Measurements from ENCODE around the gene OPTC. TPM values are rescaled to one million over a fixed set of nuclear protein-coding genes. Genes with fewer than 3 reads are reported as not detected.

The OPTC gene
- total and polyA plus RNA-seq, 3 donors from 2014 or later = 0.55 to 1.1 (median 0.87) TPM

GRCh38 chr1:203499643-203500278 lies 5.8 kb downstream of the OPTC start:
- intact Hi-C loops (cut with DNase I; ENCODE audit: low total_unique reads) = loop anchor here (5.0 to 10.0 kb wide), 2 partner anchors 135 to 203 kb away; no protein-coding TSS in a partner anchor

GRCh38 chr1:203500279-203500678 lies 6.3 kb downstream of the OPTC start:
- H3K27ac ChIP-seq = no peak overlapping the region
- 87 to 94% methylated on average over 1 of the region's 1 CpG for WGBS, 2 donors
- no peak overlapping the region for H3K4me3 ChIP-seq
- no peak for DNase-seq
- H3K27me3 ChIP-seq = no peaks in the 10 kb centered on the region
- no peaks in the 10 kb centered on the region for H3K36me3 ChIP-seq (ENCODE audit: low read depth, missing control alignments)
- peaks cover 2% of the 10 kb centered on the region for H3K4me1 ChIP-seq
- H3K9me3 ChIP-seq = no peaks in the 10 kb centered on the region
- TF ChIP-seq POLR2A (IDR thresholded peaks at IDR 0.05) = no peak
- TF ChIP-seq, protein P1, sequence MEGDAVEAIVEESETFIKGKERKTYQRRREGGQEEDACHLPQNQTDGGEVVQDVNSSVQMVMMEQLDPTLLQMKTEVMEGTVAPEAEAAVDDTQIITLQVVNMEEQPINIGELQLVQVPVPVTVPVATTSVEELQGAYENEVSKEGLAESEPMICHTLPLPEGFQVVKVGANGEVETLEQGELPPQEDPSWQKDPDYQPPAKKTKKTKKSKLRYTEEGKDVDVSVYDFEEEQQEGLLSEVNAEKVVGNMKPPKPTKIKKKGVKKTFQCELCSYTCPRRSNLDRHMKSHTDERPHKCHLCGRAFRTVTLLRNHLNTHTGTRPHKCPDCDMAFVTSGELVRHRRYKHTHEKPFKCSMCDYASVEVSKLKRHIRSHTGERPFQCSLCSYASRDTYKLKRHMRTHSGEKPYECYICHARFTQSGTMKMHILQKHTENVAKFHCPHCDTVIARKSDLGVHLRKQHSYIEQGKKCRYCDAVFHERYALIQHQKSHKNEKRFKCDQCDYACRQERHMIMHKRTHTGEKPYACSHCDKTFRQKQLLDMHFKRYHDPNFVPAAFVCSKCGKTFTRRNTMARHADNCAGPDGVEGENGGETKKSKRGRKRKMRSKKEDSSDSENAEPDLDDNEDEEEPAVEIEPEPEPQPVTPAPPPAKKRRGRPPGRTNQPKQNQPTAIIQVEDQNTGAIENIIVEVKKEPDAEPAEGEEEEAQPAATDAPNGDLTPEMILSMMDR (IDR thresholded peaks at IDR 0.05) = no peak
- intact Hi-C loops (cut with DNase I; ENCODE audit: low total_unique reads) = loop anchor here (5.0 to 10.0 kb wide), 2 partner anchors 135 to 202 kb away; no protein-coding TSS in a partner anchor

More at GRCh38 chr1:203499643-203500278, 5.8 kb downstream of the OPTC start:
- H3K36me3 ChIP-seq (ENCODE audit: low read depth, missing control alignments) = no peaks in the 10 kb centered on the region
- peaks cover 2% of the 10 kb centered on the region for H3K4me1 ChIP-seq
- WGBS, 2 donors = 87 to 97% methylated on average over 7 of the region's 7 CpGs
- no peaks in the 10 kb centered on the region for H3K9me3 ChIP-seq
- no peak for DNase-seq
- TF ChIP-seq POLR2A (IDR thresholded peaks at IDR 0.05) = no peak
- TF ChIP-seq, protein P1 (IDR thresholded peaks at IDR 0.05) = no peak
- no peak overlapping the region for H3K27ac ChIP-seq
- no peak overlapping the region for H3K4me3 ChIP-seq
- no peaks in the 10 kb centered on the region for H3K27me3 ChIP-seq

GRCh38 chr1:203503836-203504235 lies 9.9 kb downstream of the OPTC start:
- no peak overlapping the region for H3K27ac ChIP-seq
- no peaks in the 10 kb centered on the region for H3K27me3 ChIP-seq
- TF ChIP-seq POLR2A (IDR thresholded peaks at IDR 0.05) = no peak
- TF ChIP-seq, protein P1 (IDR thresholded peaks at IDR 0.05) = no peak
- intact Hi-C loops (cut with DNase I; ENCODE audit: low total_unique reads) = loop anchor here (5.0 to 10.0 kb wide), 2 partner anchors 131 to 198 kb away; no protein-coding TSS in a partner anchor
- H3K9me3 ChIP-seq = no peaks in the 10 kb centered on the region
- peaks cover 21% of the 10 kb centered on the region for H3K4me1 ChIP-seq
- no peaks in the 10 kb centered on the region for H3K36me3 ChIP-seq (ENCODE audit: low read depth, missing control alignments)
- no peak overlapping the region for H3K4me3 ChIP-seq
- WGBS, 2 donors = 78% methylated on average over 3 of the region's 3 CpGs
- DNase-seq = no peak

DNA sequence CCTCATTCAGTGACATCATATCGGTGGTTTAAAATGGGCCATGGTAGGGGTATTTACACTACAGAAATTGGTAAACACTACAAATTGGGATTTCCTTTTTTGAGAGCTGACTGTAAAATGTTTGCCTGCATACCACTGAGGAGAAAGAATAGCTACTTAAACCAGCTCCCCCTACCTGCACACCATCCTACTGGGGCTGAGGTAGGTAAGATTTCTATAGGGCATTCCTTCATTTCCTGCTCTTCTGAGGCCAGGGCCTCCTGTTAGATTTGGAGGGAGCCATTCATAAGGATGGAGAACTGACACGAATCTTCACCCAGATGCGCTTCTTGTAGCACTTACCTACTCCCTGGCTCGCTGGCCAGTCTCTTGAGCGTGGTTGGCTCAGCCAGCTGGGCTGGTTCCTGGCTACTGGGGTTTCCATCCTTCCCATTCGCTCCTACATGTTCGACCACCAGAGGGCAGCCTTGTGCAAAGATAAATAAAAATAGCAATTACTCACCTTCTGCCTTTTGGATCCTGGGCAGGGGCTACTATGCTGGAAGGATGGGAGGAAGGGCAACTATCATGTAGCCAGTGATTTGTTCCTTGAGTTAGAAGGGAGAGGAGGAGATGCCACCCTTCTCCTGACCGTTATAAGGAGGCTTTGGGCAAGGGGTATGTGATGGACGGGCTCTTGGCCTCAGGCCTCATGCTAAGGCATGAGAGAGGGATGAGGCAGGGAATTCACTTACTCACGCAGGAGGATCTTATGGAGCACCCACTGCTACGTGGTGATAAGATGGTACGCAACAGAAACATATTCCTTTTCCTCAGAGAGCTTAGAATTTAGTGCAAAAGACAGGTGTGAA lies 10.7 kb downstream of the OPTC start:
- TF ChIP-seq POLR2A (IDR thresholded peaks at IDR 0.05) = no peak
- TF ChIP-seq, protein P1 (IDR thresholded peaks at IDR 0.05) = peak; percentile 87 to 92 (median 87)
- DNase-seq = peak; percentile 94
- Histone ChIP-seq H3K36me3 (ENCODE audit: low read depth, missing control alignments) (no peaks in the 10 kb centered on the region), H3K9me3 (no peaks in the 10 kb centered on the region), H3K4me3 (no peak overlapping the region), H3K27me3 (no peaks in the 10 kb centered on the region), H3K27ac (no peak overlapping the region), H3K4me1 (peaks cover 22% of the 10 kb centered on the region)
- WGBS, 2 donors = 45 to 50% methylated on average over 12 of the region's 12 CpGs
- intact Hi-C loops (cut with DNase I; ENCODE audit: low total_unique reads) = loop anchor here (5.0 to 10.0 kb wide), 2 partner anchors 130 to 198 kb away; no protein-coding TSS in a partner anchor
